C4-2B (cell line): ENCODE results near the gene PMAIP1.

Source experiments
- ZFX ChIP-seq: fragments of 450-650 bp; IDR thresholded peaks from 2 replicates; pipeline ENCODE4 v1.6.1; 2017
- TF ChIP-seq, protein P1 (sequence below): fragments of 450-650 bp; conservative IDR thresholded peaks from 2 replicates; pipeline ENCODE4 v1.5.1; 2017; ENCODE audit warnings: mild to moderate bottlenecking

DNA sequence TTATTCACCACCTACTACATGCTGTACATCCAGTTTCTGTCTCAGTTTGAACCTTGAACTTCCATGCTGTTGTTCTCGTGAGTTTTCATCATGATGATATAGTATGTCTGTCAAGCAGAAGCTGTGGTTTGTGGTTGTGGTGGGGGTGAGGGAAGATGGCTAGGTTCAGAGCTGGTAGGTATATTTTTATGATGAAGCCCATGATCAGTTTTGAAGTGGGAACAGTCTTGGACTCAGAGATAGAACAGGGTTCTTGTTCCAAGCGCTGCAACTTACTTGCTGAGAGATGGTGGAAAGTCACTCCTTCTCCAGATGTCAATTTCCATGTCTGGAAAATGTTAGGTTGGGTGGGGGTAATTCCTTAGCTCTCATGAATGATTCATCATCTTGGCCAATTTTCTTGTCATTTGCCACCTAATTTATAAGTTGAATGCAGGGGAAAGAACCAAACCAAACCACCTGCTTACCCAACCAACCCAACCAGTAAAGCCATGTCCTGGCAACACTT lies 21.6 kb downstream of the PMAIP1 start:
- TF ChIP-seq, protein P1, sequence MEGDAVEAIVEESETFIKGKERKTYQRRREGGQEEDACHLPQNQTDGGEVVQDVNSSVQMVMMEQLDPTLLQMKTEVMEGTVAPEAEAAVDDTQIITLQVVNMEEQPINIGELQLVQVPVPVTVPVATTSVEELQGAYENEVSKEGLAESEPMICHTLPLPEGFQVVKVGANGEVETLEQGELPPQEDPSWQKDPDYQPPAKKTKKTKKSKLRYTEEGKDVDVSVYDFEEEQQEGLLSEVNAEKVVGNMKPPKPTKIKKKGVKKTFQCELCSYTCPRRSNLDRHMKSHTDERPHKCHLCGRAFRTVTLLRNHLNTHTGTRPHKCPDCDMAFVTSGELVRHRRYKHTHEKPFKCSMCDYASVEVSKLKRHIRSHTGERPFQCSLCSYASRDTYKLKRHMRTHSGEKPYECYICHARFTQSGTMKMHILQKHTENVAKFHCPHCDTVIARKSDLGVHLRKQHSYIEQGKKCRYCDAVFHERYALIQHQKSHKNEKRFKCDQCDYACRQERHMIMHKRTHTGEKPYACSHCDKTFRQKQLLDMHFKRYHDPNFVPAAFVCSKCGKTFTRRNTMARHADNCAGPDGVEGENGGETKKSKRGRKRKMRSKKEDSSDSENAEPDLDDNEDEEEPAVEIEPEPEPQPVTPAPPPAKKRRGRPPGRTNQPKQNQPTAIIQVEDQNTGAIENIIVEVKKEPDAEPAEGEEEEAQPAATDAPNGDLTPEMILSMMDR: no peak
- no peak for TF ChIP-seq ZFX
